Measurements from ENCODE around the gene ROBO2.
A peak's percentile ranks its signal among the peaks of the same experiment; 100 is the strongest.

The ROBO2 gene

GRCh38 chr3:77298417-77298816 lies 258.5 kb downstream of the ROBO2 start:
- no peak for TF ChIP-seq CTCF (IDR thresholded peaks at IDR 0.05)

- TF ChIP-seq CTCF (IDR thresholded peaks at IDR 0.05): no peak
Observed at GRCh38 chr3:77303955-77304699, 264.2 kb downstream of the ROBO2 start.

- no peak for TF ChIP-seq CTCF (IDR thresholded peaks at IDR 0.05)
Observed at GRCh38 chr3:77304700-77305021, 264.8 kb downstream of the ROBO2 start.

GRCh38 chr3:77309460-77309859 lies 269.6 kb downstream of the ROBO2 start:
- TF ChIP-seq CTCF (IDR thresholded peaks at IDR 0.05): no peak

GRCh38 chr3:77313843-77314242 lies 273.9 kb downstream of the ROBO2 start:
- TF ChIP-seq CTCF (IDR thresholded peaks at IDR 0.05): no peak

- peak; percentile 42; the same call in 1 of the 2 replicates for TF ChIP-seq CTCF (IDR thresholded peaks at IDR 0.05)
Observed at GRCh38 chr3:77319711-77320110, 279.8 kb downstream of the ROBO2 start.

- peak; percentile 72 for TF ChIP-seq CTCF (IDR thresholded peaks at IDR 0.05)
Observed at GRCh38 chr3:77320514-77320913, 280.6 kb downstream of the ROBO2 start.

GRCh38 chr3:77321646-77322045 lies 281.7 kb downstream of the ROBO2 start:
- TF ChIP-seq CTCF (IDR thresholded peaks at IDR 0.05): no peak
